GM23338 (cell line): ENCODE results near the gene SOX10. TPM values are rescaled to one million over a fixed set of nuclear protein-coding genes. Genes with fewer than 3 reads are reported as not detected.

Experiments used
- CREB1 ChIP-seq: fragments of 250-450 bp; sonication (Bioruptor Pico); IDR thresholded peaks from 2 replicates; pipeline ENCODE4 v1.5.0; 2020; ENCODE audit warnings: low read depth, mild to moderate bottlenecking, moderate library complexity
- CTCF ChIP-seq, 2 experiments: fragments of 200-600 bp in 1 of 2; sonication (generic) in 1 of 2; conservative IDR thresholded peaks; 2 replicates each; pipeline versions ENCODE4 v1.5.1 to v1.6.1; 2016 to 2017; ENCODE audit warnings: antibody characterized with exemption in 2 of 2, low read depth in 2 of 2, mild to moderate bottlenecking in 2 of 2, moderate library complexity in 1 of 2
- EZH2phosphoT487 ChIP-seq: fragments of 200-600 bp; sonication (generic); IDR thresholded peaks from one replicate; pipeline ENCODE4 v1.8.1; 2018; ENCODE audit warnings: antibody characterized with exemption; ENCODE audit not compliant: unreplicated experiment
- JUNB ChIP-seq: IDR thresholded peaks from one replicate; pipeline ENCODE4 v1.6.1; 2016; ENCODE audit warnings: antibody characterized with exemption; ENCODE audit not compliant: unreplicated experiment
- NANOG ChIP-seq: IDR thresholded peaks from 2 replicates; pipeline ENCODE4 v1.6.1; 2016; ENCODE audit warnings: antibody characterized with exemption, borderline replicate concordance
- POLR2AphosphoS5 ChIP-seq: IDR thresholded peaks from 2 replicates; pipeline ENCODE4 v1.6.1; 2016; ENCODE audit warnings: antibody characterized with exemption, low read depth
- REST ChIP-seq: IDR thresholded peaks from one replicate; pipeline ENCODE4 v1.6.1; 2018; ENCODE audit warnings: antibody characterized with exemption; ENCODE audit not compliant: unreplicated experiment
- STAT1 ChIP-seq: IDR thresholded peaks from one replicate; pipeline ENCODE4 v1.6.1; 2016; ENCODE audit warnings: antibody characterized with exemption; ENCODE audit not compliant: unreplicated experiment
- ZNF114 ChIP-seq: fragments of 250-450 bp; sonication (Bioruptor Pico); IDR thresholded peaks from 2 replicates; pipeline ENCODE4 v1.5.0; 2020; ENCODE audit warnings: mild to moderate bottlenecking, moderate library complexity
- ZNF331 ChIP-seq: fragments of 250-450 bp; sonication (Bioruptor Pico); IDR thresholded peaks from 2 replicates; pipeline ENCODE4 v1.5.0; 2020; ENCODE audit warnings: low read depth, mild to moderate bottlenecking, moderate library complexity
- ZNF462 ChIP-seq: fragments of 250-450 bp; sonication (Bioruptor Pico); IDR thresholded peaks from 2 replicates; pipeline ENCODE4 v1.5.0; 2020; ENCODE audit warnings: mild to moderate bottlenecking, moderate library complexity
- polyA plus RNA-seq: library from polyadenylated mRNA; unstranded; fragments of >200 nt; fragmentation: Nextera tagmentation; extraction: Ambion mirVana; gene quantifications from 2 replicates; pipeline ENCODE4 v1.2.1, GENCODE V29; 2016
- total RNA-seq: library from RNA; depleted of rRNA; stranded (reverse); fragments of >200 nt; shearing (Covaris generic); gene quantifications from 2 replicates; pipeline ENCODE4 v1.2.3, GENCODE V29; 2014

The SOX10 gene
- total and polyA plus RNA-seq, 2 experiments from 2014 or later: 1.1 to 2.1 TPM

- TF ChIP-seq ZNF462 (CRISPR knock-in tag) (no peak), REST (no peak), EZH2phosphoT487 (no peak), POLR2AphosphoS5 (no peak), NANOG (no peak), ZNF114 (CRISPR knock-in tag) (no peak), CTCF (conservative IDR thresholded peaks at IDR 0.05; ENCODE audit: low read depth in 2 of 2) (no peak), JUNB (no peak), ZNF331 (no peak), CREB1 (CRISPR knock-in tag) (no peak), STAT1 (no peak)
Measured at GRCh38 chr22:38031491-38031890, 47.1 kb upstream of the SOX10 start (continued).
